Endothelial cell (in vitro differentiated cells): ENCODE measurements around the gene RANBP10. TPM values are rescaled to one million over a fixed set of nuclear protein-coding genes. Genes with fewer than 3 reads are reported as not detected.

Experiments
- DNase-seq: peaks from one replicate; pipeline ENCODE4 v3.0.0; 2021; ENCODE audit warnings: low spot score
- H3K27ac Mint-ChIP-seq: one replicate; pipeline ENCODE4 v1.8.0; 2021; ENCODE audit warnings: mixed read lengths, inconsistent platforms; ENCODE audit not compliant: unreplicated experiment
- H3K27me3 Mint-ChIP-seq: one replicate; pipeline ENCODE4 v1.8.0; 2021; ENCODE audit warnings: mild to moderate bottlenecking, moderate library complexity, mixed read lengths, inconsistent platforms; ENCODE audit not compliant: unreplicated experiment
- H3K36me3 Mint-ChIP-seq: one replicate; pipeline ENCODE4 v1.8.0; 2021; ENCODE audit warnings: mild to moderate bottlenecking, low read depth, mixed read lengths, inconsistent platforms; ENCODE audit not compliant: unreplicated experiment
- H3K4me1 Mint-ChIP-seq: one replicate; pipeline ENCODE4 v1.8.0; 2021; ENCODE audit warnings: mild to moderate bottlenecking, mixed read lengths, inconsistent platforms; ENCODE audit not compliant: unreplicated experiment
- H3K4me3 Mint-ChIP-seq: one replicate; pipeline ENCODE4 v1.8.0; 2021; ENCODE audit warnings: mild to moderate bottlenecking, mixed read lengths, inconsistent platforms; ENCODE audit not compliant: unreplicated experiment
- H3K9me3 Mint-ChIP-seq: one replicate; pipeline ENCODE4 v1.8.0; 2021; ENCODE audit warnings: mixed read lengths, inconsistent platforms; ENCODE audit not compliant: unreplicated experiment
- total RNA-seq: library from RNA; stranded (reverse); fragmentation: NEBNext Ultra II Directional; extraction: Animal tissue kit (Norgen Biotek cat#: 25700); gene quantifications from one replicate; pipeline ENCODE4 v1.2.1, GENCODE V29; 2021; ENCODE audit not compliant: unreplicated experiment
- TF ChIP-seq, protein P1 (sequence below): fragments of 200-600 bp; sonication (generic); IDR thresholded peaks from one replicate; pipeline ENCODE4 v1.5.0; 2021; ENCODE audit warnings: antibody characterized with exemption; ENCODE audit not compliant: unreplicated experiment

Gene RANBP10
- total RNA-seq, 1 donor from 2014 or later, result 19.5 TPM

DNA sequence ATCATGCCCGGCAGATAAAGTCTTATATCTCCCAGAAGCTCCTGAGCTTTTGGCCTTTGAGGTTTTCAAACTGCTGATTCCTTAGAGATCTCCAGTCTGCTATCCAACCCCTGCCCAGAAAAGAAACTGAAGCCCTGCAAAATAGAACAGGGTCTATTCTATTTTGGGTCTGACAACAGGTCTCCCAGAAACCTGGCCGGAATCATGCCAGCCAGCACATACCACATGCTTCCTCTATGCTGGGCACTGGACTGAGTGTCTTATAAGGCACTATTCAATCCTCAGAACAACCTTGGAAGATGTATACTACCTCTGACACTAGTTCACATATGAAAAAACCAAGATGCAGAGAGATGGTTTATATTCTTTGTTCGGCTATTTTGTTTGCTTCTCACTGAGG lies 66.0 kb downstream of the RANBP10 start:
- peaks cover 17% of the 10 kb centered on the region for H3K27me3 Mint-ChIP-seq
- no peaks in the 10 kb centered on the region for H3K9me3 Mint-ChIP-seq
- no peaks in the 10 kb centered on the region for H3K4me1 Mint-ChIP-seq
- H3K36me3 Mint-ChIP-seq, result peaks cover 25% of the 10 kb centered on the region
- DNase-seq, result no peak
- peak overlapping the region; percentile 18 for H3K27ac Mint-ChIP-seq
- no peak overlapping the region for H3K4me3 Mint-ChIP-seq
- TF ChIP-seq, protein P1, sequence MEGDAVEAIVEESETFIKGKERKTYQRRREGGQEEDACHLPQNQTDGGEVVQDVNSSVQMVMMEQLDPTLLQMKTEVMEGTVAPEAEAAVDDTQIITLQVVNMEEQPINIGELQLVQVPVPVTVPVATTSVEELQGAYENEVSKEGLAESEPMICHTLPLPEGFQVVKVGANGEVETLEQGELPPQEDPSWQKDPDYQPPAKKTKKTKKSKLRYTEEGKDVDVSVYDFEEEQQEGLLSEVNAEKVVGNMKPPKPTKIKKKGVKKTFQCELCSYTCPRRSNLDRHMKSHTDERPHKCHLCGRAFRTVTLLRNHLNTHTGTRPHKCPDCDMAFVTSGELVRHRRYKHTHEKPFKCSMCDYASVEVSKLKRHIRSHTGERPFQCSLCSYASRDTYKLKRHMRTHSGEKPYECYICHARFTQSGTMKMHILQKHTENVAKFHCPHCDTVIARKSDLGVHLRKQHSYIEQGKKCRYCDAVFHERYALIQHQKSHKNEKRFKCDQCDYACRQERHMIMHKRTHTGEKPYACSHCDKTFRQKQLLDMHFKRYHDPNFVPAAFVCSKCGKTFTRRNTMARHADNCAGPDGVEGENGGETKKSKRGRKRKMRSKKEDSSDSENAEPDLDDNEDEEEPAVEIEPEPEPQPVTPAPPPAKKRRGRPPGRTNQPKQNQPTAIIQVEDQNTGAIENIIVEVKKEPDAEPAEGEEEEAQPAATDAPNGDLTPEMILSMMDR, result no peak

DNA sequence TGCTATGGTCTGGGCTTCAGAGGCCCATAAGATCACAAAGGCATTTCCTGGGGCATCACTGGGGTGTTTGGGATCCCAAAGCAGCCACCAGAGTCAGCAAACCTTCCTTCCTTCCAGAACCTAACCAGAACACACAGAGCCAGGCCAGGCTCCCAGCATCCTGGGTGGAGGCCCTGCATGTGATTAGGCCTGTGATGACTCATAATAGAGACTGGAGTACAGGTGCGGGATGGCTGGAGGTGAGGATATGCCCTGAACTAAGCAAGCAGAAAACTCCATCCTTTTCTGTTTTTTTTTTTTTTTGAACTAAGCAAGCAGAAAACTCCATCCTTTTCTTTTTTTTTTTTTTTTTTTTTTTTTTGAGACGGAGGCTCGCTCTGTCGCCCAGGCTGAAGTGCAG lies 69.5 kb downstream of the RANBP10 start:
- peaks cover 10% of the 10 kb centered on the region for H3K36me3 Mint-ChIP-seq
- no peak overlapping the region for H3K4me3 Mint-ChIP-seq
- TF ChIP-seq, protein P1, result no peak
- H3K27me3 Mint-ChIP-seq, result peaks cover 15% of the 10 kb centered on the region
- H3K27ac Mint-ChIP-seq, result no peak overlapping the region
- no peaks in the 10 kb centered on the region for H3K9me3 Mint-ChIP-seq
- H3K4me1 Mint-ChIP-seq, result no peaks in the 10 kb centered on the region
- DNase-seq, result no peak

DNA sequence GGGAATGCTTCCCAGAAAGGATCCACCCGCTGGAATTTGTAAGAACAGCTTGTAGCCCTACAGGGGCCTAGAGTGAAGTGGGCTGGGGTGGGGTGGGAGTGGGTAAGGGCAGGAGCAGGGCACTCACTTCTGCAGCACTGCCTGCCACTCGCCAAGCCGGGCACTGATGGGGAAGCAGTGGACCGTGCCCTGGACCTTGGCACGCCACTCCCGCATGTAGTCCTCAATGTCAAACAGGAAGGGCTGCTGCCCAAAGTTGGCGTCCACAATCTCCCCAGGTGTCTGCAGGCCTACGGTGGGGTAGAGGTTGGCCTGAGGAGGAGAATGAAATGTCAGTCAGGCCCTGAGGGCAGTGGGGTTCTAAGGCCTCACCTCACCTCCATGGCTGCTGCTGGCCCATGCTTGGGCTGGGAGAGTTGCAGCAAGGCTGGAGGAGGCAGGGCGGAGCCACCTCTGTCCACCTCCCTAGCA lies 71.6 kb downstream of the RANBP10 start:
- Mint-ChIP-seq H3K36me3 (peaks cover 20% of the 10 kb centered on the region), H3K27me3 (peaks cover 7% of the 10 kb centered on the region), H3K27ac (no peak overlapping the region), H3K9me3 (no peaks in the 10 kb centered on the region), H3K4me1 (peaks cover 7% of the 10 kb centered on the region), H3K4me3 (no peak overlapping the region)
- no peak for DNase-seq
- TF ChIP-seq, protein P1, result no peak

DNA sequence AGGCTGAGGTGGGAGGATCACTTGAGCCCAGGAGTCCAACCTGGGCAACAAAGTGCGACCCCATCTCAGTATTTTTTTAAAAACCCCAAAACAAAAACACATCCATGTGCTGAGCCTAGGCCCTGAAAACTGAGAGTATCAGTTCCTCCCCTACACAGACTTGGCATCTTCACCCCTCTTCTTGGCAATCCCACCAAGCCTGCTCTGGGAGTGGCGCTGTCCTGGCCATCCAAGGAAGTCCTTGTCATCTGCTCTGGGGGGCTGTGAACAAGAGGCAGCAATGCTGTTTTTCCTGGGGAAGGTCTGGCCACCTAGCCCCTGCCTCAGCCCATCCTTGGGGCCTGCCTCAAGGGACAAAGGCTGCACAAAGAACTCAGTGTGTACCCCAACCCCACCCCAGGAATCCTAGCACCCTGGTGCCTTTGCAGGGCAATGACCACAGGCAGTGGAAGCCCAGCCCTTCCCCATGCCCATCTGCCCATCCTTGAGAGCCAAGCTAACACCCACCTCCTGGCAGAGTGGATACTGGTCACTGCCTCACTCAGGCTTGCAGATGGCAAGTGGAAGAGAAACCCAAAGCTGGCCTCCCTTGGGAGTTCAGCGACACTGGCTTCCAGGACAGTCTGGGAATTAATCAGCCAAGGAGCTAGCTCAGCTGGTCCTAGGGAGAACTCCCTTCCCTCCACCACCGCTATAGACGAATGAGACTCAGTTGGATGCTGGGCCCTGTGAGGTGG lies 72.5 kb downstream of the RANBP10 start:
- no peak overlapping the region for H3K4me3 Mint-ChIP-seq
- no peak for DNase-seq
- TF ChIP-seq, protein P1, result no peak
- no peak overlapping the region for H3K27ac Mint-ChIP-seq
- H3K9me3 Mint-ChIP-seq, result no peaks in the 10 kb centered on the region
- peaks cover 24% of the 10 kb centered on the region for H3K36me3 Mint-ChIP-seq
- peaks cover 9% of the 10 kb centered on the region for H3K27me3 Mint-ChIP-seq
- H3K4me1 Mint-ChIP-seq, result peaks cover 7% of the 10 kb centered on the region

DNA sequence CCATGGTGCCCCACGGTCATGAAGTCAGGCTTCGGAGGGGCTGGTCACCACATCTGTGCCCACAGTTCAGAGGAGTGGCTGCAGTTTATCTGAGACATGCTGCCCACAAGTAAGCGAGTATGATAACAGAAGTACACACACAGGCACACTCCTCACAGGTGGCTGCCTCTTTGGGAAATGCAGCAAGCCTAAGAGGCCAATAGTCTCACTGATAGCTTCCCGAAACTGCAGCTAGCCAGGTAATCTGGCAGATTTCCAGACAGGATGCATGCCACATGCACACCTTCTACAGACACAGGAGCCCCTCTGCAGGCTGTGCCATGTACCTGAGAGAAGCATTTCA lies 74.6 kb downstream of the RANBP10 start:
- H3K4me1 Mint-ChIP-seq, result peaks cover 7% of the 10 kb centered on the region
- peaks cover 33% of the 10 kb centered on the region for H3K36me3 Mint-ChIP-seq
- no peak overlapping the region for H3K27ac Mint-ChIP-seq
- peaks cover 10% of the 10 kb centered on the region for H3K27me3 Mint-ChIP-seq
- TF ChIP-seq, protein P1, result no peak
- no peaks in the 10 kb centered on the region for H3K9me3 Mint-ChIP-seq
- no peak overlapping the region for H3K4me3 Mint-ChIP-seq
- DNase-seq, result no peak
